ENCODE data around the gene SLC1A4.

SLC1A4 gene

DNA sequence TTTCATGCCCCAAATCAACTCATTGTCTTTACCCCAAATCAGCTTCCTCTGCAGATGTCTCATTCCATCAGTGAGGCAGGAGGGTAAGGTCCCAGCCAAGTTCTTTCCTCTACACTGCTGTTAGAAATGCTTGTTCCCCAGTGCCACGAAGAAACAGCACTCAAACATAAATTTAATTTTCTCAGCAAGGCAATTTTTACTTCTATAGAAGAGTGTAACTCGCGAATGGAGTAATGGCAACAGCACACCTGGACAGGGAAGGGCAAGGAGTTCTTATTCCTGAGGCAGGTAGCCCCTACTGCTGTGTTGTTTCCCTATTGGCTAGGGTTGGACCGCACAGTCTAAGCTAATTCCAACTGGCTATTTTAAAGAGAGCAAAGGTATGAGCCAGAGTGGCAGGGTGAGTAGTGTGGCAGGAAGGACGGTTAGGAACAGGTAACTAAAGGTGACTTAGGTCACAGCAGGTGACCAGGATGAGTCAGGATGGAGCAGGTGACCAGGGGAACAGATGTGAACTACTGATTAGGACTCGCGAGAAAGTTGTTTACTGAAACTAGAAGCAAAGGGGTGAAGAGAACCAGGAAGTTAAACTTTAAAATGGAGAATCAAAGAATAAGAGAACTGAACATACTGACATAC lies 55.0 kb downstream of the SLC1A4 start:
- no peak overlapping the region for H3K27ac ChIP-seq
- no peak for DNase-seq (ENCODE audit: low read depth, low spot score)

- no peak overlapping the region for H3K27ac ChIP-seq
- no peak for DNase-seq (ENCODE audit: low read depth, low spot score)
Observed at GRCh38 chr2:65045651-65046050, 56.5 kb downstream of the SLC1A4 start.

- H3K27ac ChIP-seq: no peak overlapping the region
- no peak for DNase-seq (ENCODE audit: low read depth, low spot score)
Observed at GRCh38 chr2:65046633-65047407, 57.6 kb downstream of the SLC1A4 start.

- peak overlapping the region; percentile 28 for H3K27ac ChIP-seq
- DNase-seq (ENCODE audit: low read depth, low spot score): no peak
Observed at GRCh38 chr2:65049010-65049639, 59.9 kb downstream of the SLC1A4 start.

- no peak overlapping the region for H3K27ac ChIP-seq
- DNase-seq (ENCODE audit: low read depth, low spot score): no peak
Observed at GRCh38 chr2:65050931-65051330, 61.7 kb downstream of the SLC1A4 start.

DNA sequence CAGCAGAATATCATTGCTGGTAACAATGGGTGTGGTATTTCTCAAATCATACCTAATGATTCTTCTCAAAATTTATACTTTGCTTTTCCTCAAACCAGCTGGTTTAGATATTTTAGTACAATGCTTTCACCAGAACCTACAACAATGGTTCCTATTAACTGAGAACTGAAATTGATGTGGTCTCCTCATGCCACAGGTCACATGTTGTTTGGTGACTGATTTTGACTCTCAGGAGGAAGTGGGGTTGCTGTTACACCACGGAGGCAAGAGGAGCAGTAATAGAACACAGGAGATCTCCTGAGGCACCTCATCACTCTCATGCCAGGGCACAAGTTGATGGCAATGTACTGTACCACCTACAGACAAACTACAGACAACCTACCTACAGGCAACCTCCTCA lies 64.0 kb downstream of the SLC1A4 start:
- no peak for DNase-seq (ENCODE audit: low read depth, low spot score)
- H3K27ac ChIP-seq: no peak overlapping the region

DNA sequence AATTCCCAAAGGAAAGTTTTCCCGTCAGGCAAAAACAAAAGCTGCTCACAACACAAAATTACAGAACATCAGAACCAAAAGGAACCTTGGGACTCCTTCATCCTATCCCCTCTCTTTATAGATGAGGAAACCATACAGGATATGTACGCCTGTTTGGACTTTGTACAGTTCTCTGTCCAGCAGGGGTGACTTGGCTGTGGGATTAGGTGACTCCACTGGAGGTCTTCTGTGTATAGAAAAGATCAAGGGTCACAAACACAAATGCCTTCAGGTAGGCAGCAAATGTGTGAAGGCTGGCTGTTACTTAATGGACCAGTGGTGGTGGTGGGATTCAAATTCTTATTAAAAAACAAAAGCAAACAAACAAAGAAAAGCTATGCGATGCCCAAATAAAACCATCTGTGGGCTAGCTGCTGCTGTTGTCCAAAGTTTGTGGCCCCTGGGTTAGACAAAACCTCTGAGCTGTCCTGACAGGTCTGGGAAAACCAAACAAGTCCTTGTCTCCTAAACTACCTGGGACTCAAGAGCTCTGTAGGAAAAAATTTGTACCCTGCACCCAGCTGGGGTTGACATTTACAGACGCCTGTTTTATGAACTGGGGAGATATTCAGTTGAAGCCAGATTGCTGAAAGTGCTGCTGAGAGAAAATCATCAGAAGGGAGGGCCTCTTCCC lies 65.7 kb downstream of the SLC1A4 start:
- no peak overlapping the region for H3K27ac ChIP-seq
- DNase-seq (ENCODE audit: low read depth, low spot score): no peak

DNA sequence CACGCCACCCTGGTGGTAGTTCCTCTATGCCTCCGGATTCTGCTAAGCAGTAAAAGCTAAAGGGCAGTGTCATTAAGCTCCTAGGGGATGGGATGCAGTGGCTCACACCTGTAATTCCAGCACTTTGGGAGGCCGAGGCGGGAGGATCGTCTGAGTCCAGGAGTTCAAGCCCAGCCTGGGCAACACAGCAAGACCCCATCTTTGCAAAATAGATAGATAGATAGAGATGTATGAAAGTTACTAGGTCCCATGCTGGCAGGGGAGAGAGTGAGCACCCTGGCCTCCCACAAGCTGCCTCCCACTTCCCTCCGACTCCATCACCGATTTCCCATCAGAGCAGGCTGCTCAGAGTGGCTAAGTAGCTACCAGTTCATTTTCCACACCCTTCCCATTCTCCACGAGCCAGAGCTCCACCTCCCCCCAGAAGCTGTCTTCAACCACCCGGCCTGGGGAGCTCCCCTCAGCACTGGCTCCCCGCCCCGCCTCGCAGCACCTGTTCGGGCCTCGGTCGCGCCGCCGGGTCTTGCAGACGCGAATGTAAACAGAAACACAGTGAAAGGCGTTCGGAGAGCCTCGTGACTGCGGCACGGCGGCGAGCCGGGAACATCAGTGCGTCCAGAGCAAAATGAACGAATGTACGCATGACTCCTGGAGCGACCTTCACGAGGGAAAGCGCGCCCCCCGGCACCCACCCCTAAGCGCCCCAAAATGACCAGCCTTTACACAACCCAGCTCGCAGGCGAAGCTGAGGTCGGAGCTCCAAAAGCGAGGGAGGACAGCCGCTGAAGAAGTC lies 66.4 kb downstream of the SLC1A4 start:
- H3K27ac ChIP-seq: no peak overlapping the region
- DNase-seq (ENCODE audit: low read depth, low spot score): no peak

- peak; percentile 89 for DNase-seq (ENCODE audit: low read depth, low spot score)
- H3K27ac ChIP-seq: peak within 1 kb of the TSS; percentile 22
Observed at GRCh38 chr2:65056215-65057053, 67.2 kb downstream of the SLC1A4 start, which contains the start of gene CEP68. CEP68 (plus strand) TSS chr2:65056416; CDS start chr2:65069445, 13,029 bp downstream.

DNA sequence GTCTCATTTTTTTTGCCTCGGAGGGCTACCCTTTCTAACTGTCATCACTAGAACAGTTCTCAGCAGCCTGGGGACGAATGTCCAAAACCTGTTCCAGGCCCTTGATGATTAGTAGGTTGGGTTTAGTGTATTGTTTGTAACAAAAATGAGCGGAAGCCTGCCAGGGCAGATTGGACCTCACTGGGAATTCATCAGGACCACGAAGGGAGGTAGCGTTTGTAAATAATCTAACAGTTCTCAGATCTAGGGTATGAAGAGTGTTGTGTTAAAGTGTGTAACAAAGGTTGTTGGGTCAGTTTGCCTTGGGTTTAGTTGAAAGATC lies 67.8 kb downstream of the SLC1A4 start:
- DNase-seq (ENCODE audit: low read depth, low spot score): no peak

DNA sequence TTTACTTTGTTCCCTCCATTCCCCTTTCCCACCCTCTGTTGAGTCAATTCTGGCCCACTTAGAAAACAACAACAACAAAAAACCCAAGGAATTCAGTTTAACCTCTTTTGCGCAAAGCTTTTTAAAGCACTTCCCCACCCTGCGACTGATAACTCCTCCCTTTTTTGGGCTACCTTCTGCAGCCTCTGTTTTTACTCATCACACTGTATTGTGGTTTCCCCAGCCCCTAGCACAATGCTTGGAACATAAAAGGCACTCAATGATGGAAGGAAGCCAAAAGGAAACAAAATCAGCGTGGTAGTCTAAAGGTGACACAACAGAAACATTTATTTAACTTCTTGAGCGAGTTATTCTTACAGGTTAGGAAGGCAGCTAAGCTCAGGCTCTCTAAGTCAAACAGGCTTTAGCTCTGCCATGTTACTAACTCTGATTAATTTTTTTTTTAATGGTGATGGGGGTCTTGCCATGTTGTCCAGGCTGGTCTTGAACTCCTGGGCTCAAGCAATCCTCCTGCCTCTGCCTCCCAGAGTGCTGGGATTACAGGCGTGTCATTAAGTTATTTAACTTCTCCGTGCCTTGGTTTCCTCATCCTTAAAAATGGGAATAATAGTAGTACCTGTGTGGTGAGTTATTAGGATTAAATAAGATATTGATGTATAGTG lies 68.3 kb downstream of the SLC1A4 start:
- peak; percentile 66 for DNase-seq (ENCODE audit: low read depth, low spot score)
- peak overlapping the region; percentile 22 for H3K27ac ChIP-seq

More for the DNA sequence above, 67.8 kb downstream of the SLC1A4 start:
- H3K27ac ChIP-seq: peak overlapping the region; percentile 22

DNA sequence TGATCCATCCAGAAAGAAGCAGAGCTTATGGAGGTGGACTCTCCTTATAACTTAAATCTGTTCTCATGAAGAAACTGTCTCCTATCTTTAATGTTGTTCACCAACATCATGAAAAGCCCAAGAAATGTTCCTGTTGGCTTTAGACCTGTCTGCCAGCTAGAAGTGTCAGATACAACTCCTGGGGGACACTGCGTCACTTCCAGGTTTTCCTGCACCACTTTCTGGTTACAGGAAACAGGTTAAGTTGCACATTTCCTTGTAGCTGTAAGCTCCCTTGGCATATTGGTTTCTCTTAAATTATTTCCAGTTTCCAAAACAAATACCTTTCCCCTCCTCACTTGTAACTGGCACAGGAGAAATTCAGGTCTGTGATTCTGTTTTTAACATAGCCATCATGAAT lies 69.9 kb downstream of the SLC1A4 start:
- no peak for DNase-seq (ENCODE audit: low read depth, low spot score)
- H3K27ac ChIP-seq: no peak overlapping the region

GRCh38 chr2:65061146-65061909 lies 72.1 kb downstream of the SLC1A4 start:
- H3K27ac ChIP-seq: no peak overlapping the region
- DNase-seq (ENCODE audit: low read depth, low spot score): no peak

GRCh38 chr2:65061910-65062339 lies 72.7 kb downstream of the SLC1A4 start:
- DNase-seq (ENCODE audit: low read depth, low spot score): no peak
- H3K27ac ChIP-seq: no peak overlapping the region

DNA sequence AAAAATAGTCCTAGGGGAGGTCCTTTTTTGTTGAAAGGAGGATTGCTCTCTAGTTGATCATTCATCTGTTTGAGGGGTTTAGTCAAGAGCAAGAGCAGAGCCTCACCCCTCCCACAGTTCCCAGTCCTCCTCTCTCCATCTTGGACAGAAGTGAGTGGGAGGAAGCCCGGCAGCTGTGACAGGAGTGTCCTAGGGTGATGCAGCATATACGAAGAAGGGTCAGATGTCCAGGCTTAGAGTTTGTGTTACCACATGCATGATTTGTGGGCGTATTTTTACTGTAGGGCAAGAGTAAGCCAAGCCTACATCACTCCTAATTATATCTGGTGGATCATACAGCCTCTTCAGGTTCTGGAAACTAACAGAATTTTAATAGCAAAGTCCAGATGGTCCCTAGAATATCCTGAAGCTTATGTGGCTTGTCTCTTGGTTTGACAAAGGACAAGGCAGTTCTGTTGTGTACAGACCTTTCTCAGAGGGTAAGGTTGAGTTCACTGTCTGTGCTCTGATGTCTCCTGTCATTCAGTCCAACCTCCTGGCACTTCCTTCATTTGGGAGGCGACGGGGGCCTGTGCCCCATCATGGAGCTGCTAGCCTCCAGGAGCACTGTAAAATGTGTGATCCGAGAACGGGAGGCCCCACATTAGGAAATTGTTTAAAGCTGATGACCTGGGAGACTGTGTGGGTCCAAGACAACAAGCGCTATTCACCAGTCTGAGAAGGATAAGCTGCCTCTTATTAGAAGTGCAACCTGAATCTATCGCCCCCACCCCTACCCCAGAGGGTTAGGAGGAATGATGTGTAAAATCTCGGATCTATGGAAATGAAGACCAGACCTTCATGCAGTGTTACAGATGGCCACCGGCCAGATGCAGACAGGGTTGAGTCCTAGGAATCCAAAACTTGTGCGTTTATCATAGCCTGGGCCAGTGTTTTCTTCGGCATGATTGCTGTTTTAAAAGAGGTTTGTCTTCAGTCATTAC lies 73.9 kb downstream of the SLC1A4 start:
- no peak for DNase-seq (ENCODE audit: low read depth, low spot score)
- H3K27ac ChIP-seq: no peak overlapping the region

DNA sequence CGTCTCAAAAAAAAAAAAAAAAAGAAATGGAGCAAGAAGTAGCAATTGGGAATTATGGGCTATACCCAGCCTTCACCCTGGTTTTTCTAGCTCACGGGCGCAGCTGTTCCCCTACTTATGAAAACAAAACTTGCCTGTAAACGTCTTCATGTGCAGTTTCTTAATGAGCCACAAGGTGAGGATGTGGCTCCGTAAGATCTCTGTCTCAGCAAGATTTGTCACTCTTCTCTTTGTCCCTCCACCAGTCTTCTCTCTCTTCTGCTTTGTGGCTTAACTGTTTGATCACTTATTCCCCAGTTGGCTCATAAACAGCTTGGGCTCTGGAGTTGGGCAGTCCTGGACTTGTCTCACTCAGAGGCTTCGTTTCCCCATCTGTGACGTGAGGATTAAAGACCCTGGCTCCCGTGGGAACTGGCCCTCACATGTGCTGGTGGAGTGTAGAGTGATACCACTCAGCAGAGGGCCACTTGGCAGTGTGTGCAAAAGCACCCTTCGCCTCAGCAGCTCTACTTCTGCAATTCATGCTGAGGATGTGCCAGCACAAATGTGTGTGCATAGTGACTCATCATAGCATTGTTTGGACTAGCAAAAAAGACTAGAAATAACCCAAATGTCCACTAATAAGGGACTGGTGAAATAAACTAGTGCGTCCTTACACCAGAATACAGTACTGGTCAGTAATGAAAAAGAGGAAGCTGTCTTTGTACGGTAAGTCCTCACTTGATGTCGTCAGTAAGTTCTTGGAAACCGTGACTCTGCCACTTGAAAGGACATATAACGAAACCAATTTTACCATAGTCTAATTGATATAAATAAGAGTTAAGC lies 75.7 kb downstream of the SLC1A4 start:
- peak overlapping the region; percentile 54 for H3K27ac ChIP-seq
- DNase-seq (ENCODE audit: low read depth, low spot score): peak; percentile 50

Measured in epithelial cell of prostate (primary cell).